Left lobe of liver (tissue), 2 donors: Measurements from ENCODE around the gene PRPF40B. TPM values are rescaled to one million over a fixed set of nuclear protein-coding genes. Genes with fewer than 3 reads are reported as not detected.
"Not testable (repeated sequence)": the region's sequence is repeated elsewhere in the genome, so short reads cannot be mapped to it uniquely, and the experiment has no call there.

Experiments used
- ATAC-seq: fragments of 200-7000 bp; cut with Tn5 transposase; one replicate; pipeline ENCODE4 v1.9.1; 2020; ENCODE audit warnings: mild to moderate bottlenecking, moderate library complexity
- DNase-seq: peaks from one replicate; pipeline ENCODE4 v3.0.0-alpha.2; 2020; ENCODE audit warnings: low spot score
- total RNA-seq: library from RNA; stranded (reverse); gene quantifications from one replicate; pipeline ENCODE4 v1.2.1, GENCODE V29; 2021
- donor health status: DM: no; HTN: no; CAD: no; lungs with moderate emphysema.
- donor health status: DM: no; HTN: yes; CAD: no.

Gene PRPF40B
- total RNA-seq, 1 donor from 2014 or later = 6.3 TPM

DNA sequence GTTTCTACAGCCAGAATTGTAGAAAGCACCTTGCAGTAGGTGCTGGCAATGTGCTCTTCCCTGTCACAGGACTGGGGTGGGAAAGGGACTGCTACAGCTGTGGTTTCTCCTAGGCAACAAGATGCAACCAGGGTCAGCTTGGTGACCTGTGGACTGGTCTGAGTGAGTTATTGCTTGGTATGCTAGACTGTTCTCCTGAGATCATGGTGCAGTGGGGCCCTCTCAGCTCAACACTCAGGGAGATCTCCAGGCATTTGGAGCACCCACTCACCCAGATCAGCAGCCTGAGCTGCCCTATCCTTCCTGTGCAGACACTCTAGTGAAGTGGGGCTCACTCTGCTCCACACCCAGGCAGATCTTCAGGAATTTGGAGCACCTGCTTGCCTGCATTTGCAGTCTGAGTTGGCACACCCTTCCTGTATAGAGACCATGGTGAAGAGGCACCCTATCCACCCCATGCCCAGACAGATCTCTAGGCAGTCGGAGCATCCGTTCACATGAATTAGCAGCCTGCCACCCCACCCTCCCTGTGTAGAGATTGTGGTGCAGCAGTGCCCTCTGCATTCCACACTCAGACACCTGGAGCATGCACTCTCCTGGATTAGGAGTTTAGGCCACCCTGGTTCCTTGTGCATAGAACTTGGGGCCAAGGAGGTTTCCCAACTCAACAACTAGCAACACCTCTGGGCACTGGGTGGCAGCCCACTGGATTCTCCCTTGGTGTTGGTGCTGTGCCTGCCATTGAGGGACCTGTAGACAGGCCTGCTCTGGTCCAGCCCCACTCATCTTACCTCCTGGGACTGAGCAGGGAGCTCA lies 14.1 kb upstream of the PRPF40B start:
- DNase-seq (no peak), ATAC-seq (no peak)

DNA sequence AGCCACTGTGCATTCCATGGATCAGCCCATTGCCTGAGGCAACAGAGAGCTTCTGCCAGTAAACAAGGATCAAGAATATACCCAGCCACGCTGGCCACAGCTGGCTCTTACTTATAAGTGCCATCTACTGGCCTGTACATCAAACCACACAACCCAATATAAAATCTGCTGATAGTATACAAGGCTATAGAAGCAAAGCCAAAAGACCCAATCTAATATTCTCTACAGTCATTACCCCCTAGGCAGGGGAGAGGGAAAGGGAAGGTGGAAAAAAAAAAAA lies 13.5 kb upstream of the PRPF40B start:
- ATAC-seq (no peak), DNase-seq (no peak)

DNA sequence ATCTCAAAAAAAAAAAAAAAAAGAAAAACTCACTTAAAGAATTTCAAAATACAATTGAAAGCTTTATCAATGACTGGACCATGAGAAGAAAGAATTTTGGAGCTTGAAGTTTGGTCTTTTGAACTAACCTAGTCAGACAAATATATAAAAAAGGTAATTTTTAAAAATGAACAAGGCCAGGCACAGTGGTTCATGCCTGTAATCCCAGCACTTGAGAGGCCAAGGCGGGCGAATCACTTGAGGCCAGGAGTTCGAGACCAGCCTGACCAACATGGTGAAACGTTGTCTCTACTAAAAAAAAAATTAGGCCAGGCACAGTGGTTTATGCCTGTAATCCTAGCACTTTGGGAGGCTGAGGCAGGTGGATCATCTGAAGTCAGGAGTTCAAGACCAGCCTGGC lies 12.6 kb upstream of the PRPF40B start:
- not testable (repeated sequence) for DNase-seq, ATAC-seq

DNA sequence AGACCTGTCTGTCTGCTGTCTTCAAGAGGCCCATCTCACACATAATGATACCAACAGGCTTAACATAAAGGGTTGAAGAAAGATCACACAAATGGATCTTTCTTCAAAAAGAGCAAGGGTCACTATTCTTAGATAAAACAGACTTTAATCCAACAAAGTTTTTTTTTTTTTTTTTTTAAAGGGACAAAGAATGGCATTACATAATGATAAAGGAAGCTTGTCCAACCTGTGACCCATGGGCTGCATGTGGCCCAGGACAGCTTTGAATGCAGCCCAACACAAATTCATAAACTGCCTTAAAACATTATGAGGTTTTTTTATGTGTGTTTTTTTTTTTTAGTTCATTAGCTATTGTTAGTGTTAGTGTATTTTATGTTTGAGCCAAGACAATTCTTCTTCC lies 11.2 kb upstream of the PRPF40B start:
- ATAC-seq (peak; percentile 70), DNase-seq (no peak)

DNA sequence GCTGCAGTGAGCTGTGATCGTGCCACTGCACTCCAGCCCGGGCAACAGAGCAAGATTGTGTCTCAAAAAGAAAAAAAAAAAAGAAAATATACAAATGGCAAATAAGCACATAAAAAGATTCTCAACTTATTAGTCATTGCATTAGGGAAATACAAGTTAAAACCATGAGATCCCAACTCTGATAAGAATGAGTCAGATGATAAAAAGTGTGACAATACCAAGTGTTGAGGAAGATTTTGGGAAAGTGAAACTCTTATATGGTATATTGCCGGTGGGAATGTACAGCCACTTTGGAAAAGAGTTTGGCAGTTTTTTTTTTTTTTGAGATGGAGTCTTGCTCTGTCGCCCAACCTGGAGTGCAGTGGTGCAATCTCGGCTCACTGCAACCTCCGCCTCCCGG lies 7.6 kb upstream of the PRPF40B start:
- no peak for ATAC-seq

DNA sequence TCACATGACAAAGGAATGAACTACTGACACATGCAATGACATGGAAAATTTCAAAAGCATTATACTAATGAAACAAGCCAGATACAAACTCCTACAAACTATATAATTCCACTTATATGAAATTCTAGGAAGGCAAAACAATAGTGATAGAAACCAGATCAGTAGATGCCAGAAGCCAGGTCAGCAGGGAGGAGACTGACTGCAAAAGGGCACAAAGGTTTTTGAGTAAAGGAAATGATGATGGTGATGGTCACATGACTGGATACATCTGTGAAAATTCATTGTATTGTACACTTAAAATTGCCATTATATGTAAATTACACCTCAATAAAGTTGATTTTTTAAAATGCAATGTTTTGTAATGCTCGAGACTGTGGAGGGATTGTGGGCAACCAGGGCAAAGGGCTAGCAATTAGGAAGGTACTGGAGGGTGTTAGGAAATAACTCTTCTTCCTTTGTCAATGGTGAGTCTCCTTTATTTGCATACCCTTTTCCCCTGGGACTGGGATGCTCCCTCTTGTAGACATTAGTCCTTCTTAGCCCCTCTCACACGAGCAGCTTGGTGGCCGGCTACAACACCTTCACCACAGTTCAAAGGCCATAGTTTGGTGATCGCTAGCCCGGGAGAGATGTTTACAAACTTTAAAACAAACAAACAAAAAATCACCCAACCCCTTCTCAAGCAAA lies 6.7 kb upstream of the PRPF40B start:
- ATAC-seq (peak; percentile 40), DNase-seq (no peak)

More for the DNA sequence above, 7.6 kb upstream of the PRPF40B start:
- DNase-seq = no peak

DNA sequence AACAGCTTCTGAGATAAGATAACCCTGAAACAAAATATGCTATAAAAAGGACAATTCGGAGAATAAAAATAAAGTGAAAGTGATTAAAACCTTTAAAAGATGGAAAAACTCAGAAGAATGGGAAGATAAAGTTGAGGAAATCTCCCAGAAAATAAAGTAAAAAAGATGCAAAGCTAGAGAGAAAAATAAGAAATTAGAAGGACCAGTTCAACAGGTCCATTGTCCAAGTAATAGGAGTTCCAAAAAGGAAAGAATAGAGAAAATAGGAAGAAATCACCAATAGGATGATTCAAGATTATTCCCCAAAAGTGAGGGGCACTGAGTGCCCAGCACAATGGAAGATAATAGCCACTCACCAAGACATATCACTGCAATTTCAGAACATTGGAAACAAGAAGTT lies 4.8 kb upstream of the PRPF40B start:
- ATAC-seq (no peak), DNase-seq (no peak)

DNA sequence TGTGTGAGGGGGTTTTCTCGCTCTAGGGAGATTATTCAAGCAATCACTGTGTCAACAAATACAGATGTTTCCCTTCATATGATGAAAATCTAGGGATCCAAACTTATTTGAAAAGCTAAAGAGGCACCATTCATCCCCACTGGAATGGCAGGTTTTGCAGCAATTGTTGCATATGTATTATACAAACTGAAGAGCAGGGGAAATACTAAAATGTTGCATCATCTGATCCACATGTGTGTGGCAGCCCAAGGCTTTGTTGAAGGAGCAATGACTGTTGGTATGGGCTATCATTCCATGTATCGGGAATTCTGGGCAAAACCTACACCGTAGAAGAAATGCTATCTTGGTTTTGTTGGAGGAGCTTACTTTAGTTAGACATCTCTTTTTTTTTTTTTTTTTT lies 4.1 kb upstream of the PRPF40B start:
- DNase-seq = no peak
- ATAC-seq = no peak

DNA sequence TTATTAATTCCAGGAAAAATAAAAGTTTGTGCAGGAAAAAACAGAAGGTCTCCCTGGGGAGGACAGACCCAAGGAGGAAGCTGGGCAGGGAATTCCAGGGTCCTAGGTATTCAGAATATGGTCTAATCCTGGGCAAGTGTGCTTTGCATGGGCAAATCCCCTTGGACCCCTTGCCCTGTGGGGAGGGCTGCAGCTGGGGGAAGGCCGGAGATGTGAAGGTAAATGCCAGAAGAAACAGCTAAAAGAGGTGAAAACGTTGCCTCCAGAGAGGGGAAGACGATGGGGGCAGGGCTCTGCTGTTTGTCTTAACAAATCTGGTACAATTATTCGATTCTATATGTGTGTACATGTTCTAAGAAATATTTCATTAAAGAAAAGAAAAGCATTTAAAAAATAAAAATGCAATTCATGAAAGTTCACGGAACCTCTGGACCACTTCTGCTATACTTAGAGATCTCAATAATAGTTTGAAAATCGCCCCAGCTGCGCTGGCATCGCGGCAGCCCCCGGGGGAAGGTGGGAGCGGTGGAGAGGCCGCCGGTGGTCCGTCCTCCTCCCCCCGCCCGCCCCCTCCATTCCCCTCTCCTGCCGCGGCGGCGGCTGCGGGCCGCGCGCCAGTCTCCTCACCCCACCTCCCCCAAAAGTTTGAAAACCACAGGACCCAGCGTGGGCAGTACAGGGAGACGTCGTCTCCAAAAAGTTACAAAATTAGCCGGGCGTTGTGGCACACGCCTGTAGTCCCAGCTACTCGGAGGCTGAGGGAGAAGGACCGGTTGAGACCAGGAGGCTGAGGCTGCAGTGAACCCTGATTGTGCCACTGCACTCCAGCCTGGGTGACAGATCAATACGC lies 1.5 kb upstream of the PRPF40B start:
- ATAC-seq = peak; percentile 3
- DNase-seq = no peak

DNA sequence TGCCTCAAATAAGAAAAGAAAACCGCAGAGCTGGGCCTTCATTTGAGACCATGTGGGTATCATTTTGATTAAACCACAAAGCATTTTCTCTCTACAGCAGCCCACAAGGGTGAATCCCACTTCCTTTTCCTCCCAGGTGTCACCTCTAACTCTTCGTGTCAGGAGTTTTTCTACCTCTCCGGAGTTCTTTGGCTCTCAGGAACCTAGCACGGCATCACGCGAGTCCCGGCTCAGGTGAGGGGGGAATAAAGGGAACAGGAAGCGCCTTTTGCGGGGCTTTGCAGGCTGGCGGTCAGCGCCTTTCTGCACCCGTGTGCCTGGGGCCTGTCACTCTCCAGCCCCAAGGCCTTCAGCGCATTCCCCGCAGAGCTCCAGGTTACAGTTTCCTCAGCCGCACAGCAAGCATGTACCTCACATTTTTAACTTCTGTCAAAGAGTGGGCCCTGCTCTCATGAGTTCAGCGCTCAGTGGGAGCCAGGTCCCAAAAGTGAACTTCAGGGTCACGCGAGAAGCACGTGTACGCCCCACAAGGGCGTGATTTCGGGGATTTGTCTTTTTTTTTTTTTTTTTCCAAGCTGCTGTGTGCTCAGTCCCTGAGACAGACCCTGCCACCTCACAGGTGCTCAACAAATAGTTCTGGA lies 740 bp upstream of the PRPF40B start:
- DNase-seq (no peak), ATAC-seq (peak; percentile 54)

DNA sequence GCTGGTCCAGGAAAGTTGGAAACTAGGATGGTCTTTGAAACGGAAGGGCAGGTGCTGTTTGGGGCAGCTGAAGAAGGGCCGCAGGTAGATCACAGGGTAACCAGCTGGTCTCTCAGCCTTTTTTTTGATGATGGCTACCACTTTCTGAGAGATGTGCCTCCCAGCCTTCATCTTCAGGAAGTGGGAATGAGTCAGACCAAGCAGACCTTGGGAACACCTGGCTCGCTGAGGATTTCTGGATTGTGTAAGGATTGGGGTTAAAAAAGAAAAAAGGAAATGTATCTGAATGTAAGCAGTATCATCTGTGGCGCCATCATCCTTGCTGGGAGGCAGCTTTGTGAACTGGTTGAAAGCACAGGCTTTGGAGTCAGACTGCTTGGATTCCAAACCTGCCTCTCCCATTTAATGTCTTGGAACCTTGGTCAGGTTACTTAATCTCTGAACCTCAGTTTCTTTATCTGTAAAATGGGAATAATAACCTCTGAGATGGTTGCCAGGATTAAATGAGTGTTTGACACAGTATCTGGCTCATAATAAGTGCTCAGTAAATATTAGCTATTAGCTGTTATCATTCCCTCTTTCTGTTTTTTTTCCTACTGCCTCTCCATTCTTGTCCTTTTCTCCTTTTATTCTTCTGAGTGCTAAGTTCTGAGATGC lies 1.7 kb downstream of the PRPF40B start:
- no peak for DNase-seq
- ATAC-seq = no peak

DNA sequence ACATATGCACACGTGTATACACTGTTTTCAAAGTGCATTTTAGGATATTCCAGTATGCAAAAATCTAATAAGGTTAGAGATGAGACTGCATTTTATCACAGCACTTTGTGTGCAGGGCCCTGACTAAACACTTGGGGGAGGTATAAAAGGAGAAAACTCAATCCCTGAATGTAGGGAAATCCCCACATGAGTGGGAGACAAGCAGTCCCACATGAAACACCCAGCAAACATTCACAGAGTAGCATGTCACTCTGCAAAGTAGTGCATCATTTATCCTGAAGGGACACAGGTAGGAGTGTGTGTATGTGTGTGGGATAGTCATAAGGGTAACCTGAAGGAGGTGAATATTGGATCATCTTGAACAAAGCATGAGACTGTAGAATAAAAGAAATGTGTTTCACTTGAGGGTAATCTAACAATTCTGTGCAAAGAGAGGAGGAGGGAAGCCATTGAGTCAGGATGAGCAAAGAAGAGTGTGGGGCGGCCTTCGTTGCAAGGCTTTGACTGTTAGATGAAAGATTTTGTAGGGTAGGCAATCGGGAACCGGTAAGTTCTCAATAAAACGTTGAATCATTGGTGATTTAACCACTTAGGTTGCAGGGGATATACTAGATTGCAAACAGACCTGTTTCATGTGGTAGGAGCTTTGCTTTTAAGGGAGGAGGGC lies 2.9 kb downstream of the PRPF40B start:
- no peak for DNase-seq
- no peak for ATAC-seq

DNA sequence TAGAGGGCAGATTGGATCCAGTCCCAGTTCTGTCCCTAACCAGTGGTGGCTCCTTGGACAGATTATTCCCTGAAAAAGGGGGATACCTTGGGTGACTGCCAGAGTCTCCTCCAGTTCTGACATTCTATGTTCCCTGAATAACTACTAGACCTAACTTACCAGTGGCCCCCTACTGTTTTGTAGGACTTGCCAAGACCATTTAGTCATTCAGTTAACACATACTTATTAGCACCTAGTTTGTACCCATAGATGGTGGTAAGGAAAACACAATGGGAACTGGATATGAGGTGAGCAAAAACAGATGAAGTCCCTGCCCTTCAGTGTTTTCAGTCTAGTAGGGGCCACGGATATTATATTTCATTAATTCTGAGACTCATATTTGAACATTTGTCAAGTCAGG lies 3.5 kb downstream of the PRPF40B start:
- no peak for DNase-seq

DNA sequence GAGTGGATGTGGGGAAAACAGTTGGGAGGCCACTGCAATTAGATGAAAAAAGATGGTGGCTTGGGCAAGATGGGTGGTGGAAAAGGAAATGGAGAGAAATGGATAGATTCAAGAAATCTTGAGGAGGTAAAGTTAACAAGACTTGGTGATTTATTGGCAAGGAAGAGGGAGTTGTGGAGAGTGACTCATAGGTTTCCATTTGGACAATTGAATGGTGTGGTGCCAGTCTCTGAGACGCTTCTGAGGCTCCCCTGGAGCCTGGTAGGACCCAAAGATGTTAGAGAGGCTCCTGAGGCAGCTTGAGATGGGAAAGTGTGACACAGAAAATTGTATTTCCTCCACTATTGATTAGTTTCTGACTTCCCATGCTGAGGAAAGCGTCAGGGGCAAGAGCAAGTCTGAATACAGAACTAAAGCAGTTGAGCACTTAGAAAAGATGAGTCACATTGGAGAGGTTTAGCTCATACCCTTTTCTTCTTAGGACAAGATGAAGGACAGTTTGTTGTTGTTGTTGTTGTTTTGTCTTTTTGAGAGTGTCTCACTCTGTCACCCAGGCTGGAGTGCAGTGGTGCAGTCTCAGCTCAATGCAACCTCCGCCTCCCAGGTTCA lies 4.5 kb downstream of the PRPF40B start:
- DNase-seq (no peak), ATAC-seq (no peak)

More for the DNA sequence above, 3.5 kb downstream of the PRPF40B start:
- no peak for ATAC-seq

DNA sequence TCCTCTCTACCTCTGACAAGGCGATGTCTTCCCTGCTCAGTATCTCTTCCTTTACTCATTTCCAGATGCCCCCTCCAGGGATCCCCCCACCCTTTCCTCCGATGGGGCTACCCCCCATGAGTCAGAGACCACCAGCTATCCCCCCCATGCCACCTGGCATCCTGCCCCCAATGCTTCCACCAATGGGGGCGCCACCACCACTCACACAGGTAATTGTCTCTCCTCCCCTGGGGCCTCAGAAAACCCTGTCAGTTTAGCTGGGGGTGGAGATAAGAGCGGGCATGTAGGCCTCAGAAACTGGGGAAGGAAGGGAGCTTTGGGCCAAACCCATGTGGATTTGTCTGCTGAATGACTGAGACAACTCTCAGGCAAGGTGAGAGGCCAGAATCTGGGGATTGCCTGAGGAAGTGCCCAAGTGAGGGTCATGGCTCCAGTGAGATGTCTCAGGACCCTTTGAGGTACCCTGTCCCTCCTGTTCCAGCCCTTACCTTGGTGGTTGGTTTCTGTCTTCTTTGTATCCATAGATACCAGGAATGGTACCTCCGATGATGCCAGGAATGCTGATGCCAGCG lies 8.1 kb downstream of the PRPF40B start:
- DNase-seq = no peak
- no peak for ATAC-seq

DNA sequence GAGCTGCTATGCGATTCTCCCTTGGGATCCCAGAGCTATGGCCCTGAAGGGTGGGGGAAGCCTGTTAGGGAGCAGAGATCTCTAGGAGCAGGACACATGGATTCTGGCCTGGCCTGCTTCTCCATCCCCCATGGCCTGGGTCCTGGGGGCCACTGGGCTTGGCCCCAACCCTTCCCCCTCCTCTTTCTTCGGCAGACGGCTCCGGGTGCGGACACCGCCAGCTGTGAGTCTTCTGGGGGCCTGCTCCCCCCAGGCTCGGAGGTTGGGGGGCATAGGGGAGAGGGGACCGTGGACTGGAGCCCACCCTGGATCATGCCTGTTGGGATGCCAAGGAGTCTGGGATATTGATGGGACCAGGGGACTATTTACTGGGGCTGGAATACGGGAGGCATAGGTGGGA lies 9.0 kb downstream of the PRPF40B start:
- ATAC-seq (no peak), DNase-seq (no peak)

DNA sequence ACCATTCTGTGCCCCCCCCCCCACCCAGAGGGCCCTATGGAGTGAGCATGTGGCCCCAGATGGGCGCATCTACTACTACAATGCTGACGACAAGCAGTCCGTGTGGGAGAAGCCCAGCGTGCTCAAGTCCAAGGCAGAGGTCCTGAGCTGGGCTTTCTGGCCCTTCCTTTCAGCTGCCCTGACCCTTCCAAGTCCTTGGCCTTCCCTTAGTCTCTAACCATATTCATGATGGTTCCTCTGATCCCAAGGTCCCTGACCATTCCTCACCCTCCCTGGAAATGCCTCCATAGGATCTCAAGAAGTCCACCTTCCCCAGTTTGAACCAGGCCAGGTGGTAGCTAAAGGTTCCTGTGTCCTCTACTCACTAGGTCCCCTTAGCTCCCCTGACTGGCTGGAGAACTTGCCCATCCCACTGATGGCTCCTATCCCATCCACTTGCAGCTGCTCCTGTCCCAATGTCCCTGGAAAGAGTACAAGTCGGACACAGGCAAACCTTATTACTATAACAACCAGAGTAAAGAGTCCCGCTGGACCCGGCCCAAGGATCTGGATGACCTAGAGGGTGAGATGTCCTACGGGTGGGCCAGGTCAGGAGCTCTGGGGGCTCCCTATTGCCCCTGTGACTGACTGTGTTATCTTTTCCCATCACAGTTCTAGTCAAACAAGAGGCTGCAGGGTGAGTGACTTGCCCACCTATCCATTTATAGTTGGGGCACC lies 9.8 kb downstream of the PRPF40B start:
- no peak for DNase-seq
- ATAC-seq = no peak

DNA sequence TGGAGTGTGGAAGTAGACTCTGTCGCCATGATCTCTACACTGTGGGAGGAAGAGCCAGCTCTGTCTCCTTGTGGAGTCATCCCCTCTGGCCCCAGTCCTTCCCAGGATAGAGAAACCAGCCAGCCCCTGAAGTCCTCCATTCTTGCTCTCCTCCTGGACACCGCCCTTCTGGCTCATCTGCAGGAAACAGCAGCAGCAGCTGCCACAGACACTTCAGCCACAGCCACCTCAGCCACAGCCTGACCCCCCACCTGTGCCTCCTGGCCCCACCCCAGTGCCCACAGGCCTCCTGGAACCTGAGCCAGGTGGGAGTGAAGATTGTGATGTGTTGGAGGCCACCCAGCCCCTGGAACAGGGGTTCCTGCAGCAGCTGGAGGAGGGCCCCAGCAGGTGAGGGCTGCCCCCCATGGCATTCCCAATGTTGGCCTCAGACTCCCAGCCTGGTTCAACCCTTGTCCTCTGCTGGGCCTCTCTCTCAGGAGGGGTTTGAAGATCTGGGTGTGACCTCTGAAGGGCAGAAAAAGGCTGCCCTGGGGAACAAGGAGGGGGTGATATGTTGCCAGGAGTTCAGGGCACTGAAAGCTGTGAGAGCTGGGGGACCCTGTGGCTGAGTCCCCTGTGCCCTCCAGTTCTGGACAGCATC lies 10.5 kb downstream of the PRPF40B start:
- DNase-seq = no peak
- ATAC-seq = no peak
